HEK293 (cell line): Measurements from ENCODE around the gene SIRT7.

ENCODE experiments used
- KLF16 ChIP-seq: fragments of 450-650 bp; formaldehyde crosslinking; IDR thresholded peaks from 2 replicates; pipeline ENCODE4 v1.5.1; 2017; ENCODE audit warnings: missing biosample characterization, missing genetic modification characterization
- MEIS1 ChIP-seq: sonication (generic); formaldehyde crosslinking; IDR thresholded peaks from 2 replicates; pipeline ENCODE4 v1.8.1; 2022; ENCODE audit warnings: missing genetic modification reagents, mild to moderate bottlenecking, borderline replicate concordance
- SCRT2 ChIP-seq: fragments of 450-650 bp; formaldehyde crosslinking; IDR thresholded peaks from 2 replicates; pipeline ENCODE4 v1.5.1; 2016; ENCODE audit warnings: missing biosample characterization, missing genetic modification characterization
- SP2 ChIP-seq: fragments of 450-650 bp; formaldehyde crosslinking; IDR thresholded peaks from 2 replicates; pipeline ENCODE4 v1.5.1; 2016; ENCODE audit warnings: missing biosample characterization, missing genetic modification characterization
- WT1 ChIP-seq: fragments of 450-650 bp; formaldehyde crosslinking; IDR thresholded peaks from 2 replicates; pipeline ENCODE4 v1.5.1; 2016; ENCODE audit warnings: missing biosample characterization, missing genetic modification characterization
- ZBTB11 ChIP-seq: fragments of 450-650 bp; formaldehyde crosslinking; conservative IDR thresholded peaks from 2 replicates; pipeline ENCODE4 v1.5.1; 2016; ENCODE audit warnings: low read depth, missing biosample characterization, missing genetic modification characterization
- ZBTB26 ChIP-seq: fragments of 450-650 bp; formaldehyde crosslinking; optimal IDR thresholded peaks from 2 replicates; pipeline ENCODE3; 2016; ENCODE audit warnings: missing biosample characterization, mild to moderate bottlenecking, missing genetic modification characterization
- ZFHX2 ChIP-seq: fragments of 450-650 bp; formaldehyde crosslinking; conservative IDR thresholded peaks from 2 replicates; pipeline ENCODE4 v1.5.1; 2016; ENCODE audit warnings: missing biosample characterization, missing genetic modification characterization
- ZFP3 ChIP-seq: fragments of 450-650 bp; formaldehyde crosslinking; IDR thresholded peaks from 2 replicates; pipeline ENCODE4 v1.5.1; 2016; ENCODE audit warnings: low read depth, missing biosample characterization, missing genetic modification characterization
- ZFP69B ChIP-seq: fragments of 450-650 bp; formaldehyde crosslinking; IDR thresholded peaks from 2 replicates; pipeline ENCODE4 v1.5.1; 2016; ENCODE audit warnings: missing biosample characterization, missing genetic modification characterization
- ZNF10 ChIP-seq: fragments of 450-650 bp; formaldehyde crosslinking; IDR thresholded peaks from 2 replicates; pipeline ENCODE4 v1.5.1; 2017; ENCODE audit warnings: missing biosample characterization, missing genetic modification characterization
- ZNF16 ChIP-seq: fragments of 450-650 bp; formaldehyde crosslinking; IDR thresholded peaks from 2 replicates; pipeline ENCODE4 v1.5.1; 2016; ENCODE audit warnings: low read depth, missing biosample characterization, missing genetic modification characterization
- ZNF280D ChIP-seq: fragments of 450-650 bp; formaldehyde crosslinking; IDR thresholded peaks from 2 replicates; pipeline ENCODE4 v1.5.1; 2016; ENCODE audit warnings: missing biosample characterization, missing genetic modification characterization
- ZNF37A ChIP-seq: fragments of 450-650 bp; IDR thresholded peaks from 2 replicates; pipeline ENCODE4 v1.5.1; 2018; ENCODE audit warnings: missing biosample characterization, missing genetic modification characterization
- ZNF394 ChIP-seq: fragments of 450-650 bp; formaldehyde crosslinking; IDR thresholded peaks from 2 replicates; pipeline ENCODE4 v1.5.1; 2016; ENCODE audit warnings: missing biosample characterization, missing genetic modification characterization, mild to moderate bottlenecking, moderate library complexity, borderline replicate concordance
- ZNF449 ChIP-seq: fragments of 450-650 bp; formaldehyde crosslinking; IDR thresholded peaks from 2 replicates; pipeline ENCODE4 v1.5.1; 2017; ENCODE audit warnings: missing biosample characterization, mild to moderate bottlenecking, missing genetic modification characterization, moderate library complexity
- ZNF549 ChIP-seq: fragments of 450-650 bp; IDR thresholded peaks from 2 replicates; pipeline ENCODE4 v1.5.1; 2018; ENCODE audit warnings: missing biosample characterization, missing genetic modification characterization, mild to moderate bottlenecking, inconsistent platforms, moderate library complexity
- ZNF621 ChIP-seq: fragments of 450-650 bp; formaldehyde crosslinking; IDR thresholded peaks from 2 replicates; pipeline ENCODE4 v1.5.1; 2017; ENCODE audit warnings: missing biosample characterization, missing genetic modification characterization
- ZNF791 ChIP-seq: fragments of 450-650 bp; formaldehyde crosslinking; IDR thresholded peaks from 2 replicates; pipeline ENCODE4 v1.5.1; 2016; ENCODE audit warnings: missing biosample characterization, missing genetic modification characterization
- TF ChIP-seq, protein P1 (sequence below): fragments of 450-650 bp; formaldehyde crosslinking; IDR thresholded peaks from 2 replicates; pipeline ENCODE4 v1.5.1; 2016; ENCODE audit warnings: missing biosample characterization, missing genetic modification characterization
- TF ChIP-seq, protein P2 (sequence below): fragments of 450-650 bp; formaldehyde crosslinking; IDR thresholded peaks from 2 replicates; pipeline ENCODE4 v1.5.1; 2016; ENCODE audit warnings: missing biosample characterization, missing genetic modification characterization
- TF ChIP-seq, protein P3 (sequence below): fragments of 450-650 bp; formaldehyde crosslinking; IDR thresholded peaks from 2 replicates; pipeline ENCODE4 v1.5.1; 2016; ENCODE audit warnings: missing biosample characterization, missing genetic modification characterization
- TF ChIP-seq, protein P4 (sequence below): fragments of 450-650 bp; formaldehyde crosslinking; IDR thresholded peaks from 2 replicates; pipeline ENCODE4 v1.5.1; 2016; ENCODE audit warnings: missing biosample characterization, missing genetic modification characterization
- TF ChIP-seq, protein P5 (sequence below): fragments of 450-650 bp; formaldehyde crosslinking; IDR thresholded peaks from 2 replicates; pipeline ENCODE4 v1.5.1; 2016; ENCODE audit warnings: missing biosample characterization, missing genetic modification characterization

The SIRT7 gene

DNA sequence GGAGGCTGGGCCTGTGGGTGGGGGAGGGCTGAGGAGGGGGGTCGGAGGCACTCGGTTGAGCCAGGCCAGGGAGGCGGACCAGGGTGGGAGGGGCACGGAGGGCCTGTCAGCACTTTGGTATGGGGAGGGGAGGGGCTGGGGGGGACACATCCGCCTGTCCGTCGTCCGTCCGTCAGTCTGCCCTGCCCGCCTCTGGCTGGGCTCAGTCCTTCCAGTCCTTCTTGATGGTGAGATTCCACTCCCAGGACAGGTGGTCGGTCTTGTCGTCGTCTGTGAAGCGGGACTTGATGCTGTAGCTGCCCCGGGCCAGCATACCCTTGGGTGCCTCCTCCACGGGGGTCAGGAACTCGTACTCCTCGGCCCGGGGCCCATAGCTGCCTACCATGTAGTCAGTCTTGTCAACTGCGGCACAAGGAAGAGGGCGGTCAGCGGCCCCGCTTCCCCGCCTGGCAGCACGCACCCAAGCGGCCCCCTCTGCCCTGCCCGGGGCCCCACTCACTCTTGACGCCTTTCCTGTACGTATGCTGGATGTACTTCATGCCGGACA, 49.2 kb downstream of the SIRT7 start (continued):
- TF ChIP-seq ZNF37A (tag by site-specific recombination): no peak
- TF ChIP-seq, protein P1, sequence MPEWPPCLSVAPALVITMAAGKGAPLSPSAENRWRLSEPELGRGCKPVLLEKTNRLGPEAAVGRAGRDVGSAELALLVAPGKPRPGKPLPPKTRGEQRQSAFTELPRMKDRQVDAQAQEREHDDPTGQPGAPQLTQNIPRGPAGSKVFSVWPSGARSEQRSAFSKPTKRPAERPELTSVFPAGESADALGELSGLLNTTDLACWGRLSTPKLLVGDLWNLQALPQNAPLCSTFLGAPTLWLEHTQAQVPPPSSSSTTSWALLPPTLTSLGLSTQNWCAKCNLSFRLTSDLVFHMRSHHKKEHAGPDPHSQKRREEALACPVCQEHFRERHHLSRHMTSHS (tag by site-specific recombination): no peak
- no peak for TF ChIP-seq ZFP3 (tag by site-specific recombination)
- no peak for TF ChIP-seq ZNF621 (tag by site-specific recombination)
- TF ChIP-seq, protein P2, sequence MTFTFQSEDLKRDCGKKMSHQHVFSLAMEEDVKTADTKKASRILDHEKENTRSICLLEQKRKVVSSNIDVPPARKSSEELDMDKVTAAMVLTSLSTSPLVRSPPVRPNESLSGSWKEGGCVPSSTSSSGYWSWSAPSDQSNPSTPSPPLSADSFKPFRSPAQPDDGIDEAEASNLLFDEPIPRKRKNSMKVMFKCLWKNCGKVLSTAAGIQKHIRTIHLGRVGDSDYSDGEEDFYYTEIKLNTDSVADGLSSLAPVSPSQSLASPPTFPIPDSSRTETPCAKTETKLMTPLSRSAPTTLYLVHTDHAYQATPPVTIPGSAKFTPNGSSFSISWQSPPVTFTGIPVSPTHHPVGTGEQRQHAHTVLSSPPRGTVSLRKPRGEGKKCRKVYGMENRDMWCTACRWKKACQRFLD (tag by site-specific recombination): no peak
- peak; percentile 82 for TF ChIP-seq ZFP69B
- TF ChIP-seq ZFHX2: no peak
- TF ChIP-seq SP2 (tag by site-specific recombination): peak; percentile 65
- peak; percentile 32; the same call in 1 of the 2 replicates for TF ChIP-seq ZBTB11 (tag by site-specific recombination)
- TF ChIP-seq ZNF791 (tag by site-specific recombination): no peak
- TF ChIP-seq, protein P3, sequence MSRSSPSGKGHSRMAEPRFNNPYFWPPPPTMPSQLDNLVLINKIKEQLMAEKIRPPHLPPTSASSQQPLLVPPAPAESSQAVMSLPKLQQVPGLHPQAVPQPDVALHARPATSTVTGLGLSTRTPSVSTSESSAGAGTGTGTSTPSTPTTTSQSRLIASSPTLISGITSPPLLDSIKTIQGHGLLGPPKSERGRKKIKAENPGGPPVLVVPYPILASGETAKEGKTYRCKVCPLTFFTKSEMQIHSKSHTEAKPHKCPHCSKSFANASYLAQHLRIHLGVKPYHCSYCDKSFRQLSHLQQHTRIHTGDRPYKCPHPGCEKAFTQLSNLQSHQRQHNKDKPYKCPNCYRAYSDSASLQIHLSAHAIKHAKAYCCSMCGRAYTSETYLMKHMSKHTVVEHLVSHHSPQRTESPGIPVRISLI (tag by site-specific recombination): no peak
- no peak for TF ChIP-seq ZNF394 (tag by site-specific recombination)
- TF ChIP-seq ZNF10: no peak
- TF ChIP-seq ZNF280D: no peak
- no peak for TF ChIP-seq ZNF549 (tag by site-specific recombination)
- no peak for TF ChIP-seq WT1 (tag by site-specific recombination)
- TF ChIP-seq ZNF449 (tag by site-specific recombination): no peak
- TF ChIP-seq, protein P4, sequence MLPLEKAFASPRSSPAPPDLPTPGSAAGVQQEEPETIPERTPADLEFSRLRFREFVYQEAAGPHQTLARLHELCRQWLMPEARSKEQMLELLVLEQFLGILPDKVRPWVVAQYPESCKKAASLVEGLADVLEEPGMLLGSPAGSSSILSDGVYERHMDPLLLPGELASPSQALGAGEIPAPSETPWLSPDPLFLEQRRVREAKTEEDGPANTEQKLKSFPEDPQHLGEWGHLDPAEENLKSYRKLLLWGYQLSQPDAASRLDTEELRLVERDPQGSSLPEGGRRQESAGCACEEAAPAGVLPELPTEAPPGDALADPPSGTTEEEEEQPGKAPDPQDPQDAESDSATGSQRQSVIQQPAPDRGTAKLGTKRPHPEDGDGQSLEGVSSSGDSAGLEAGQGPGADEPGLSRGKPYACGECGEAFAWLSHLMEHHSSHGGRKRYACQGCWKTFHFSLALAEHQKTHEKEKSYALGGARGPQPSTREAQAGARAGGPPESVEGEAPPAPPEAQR (tag by site-specific recombination): no peak
- TF ChIP-seq SCRT2 (tag by site-specific recombination): no peak
- TF ChIP-seq MEIS1 (CRISPR knock-in tag): no peak
- TF ChIP-seq ZNF16 (tag by site-specific recombination): no peak
- TF ChIP-seq ZBTB26: no peak
- no peak for TF ChIP-seq KLF16 (tag by site-specific recombination)
- TF ChIP-seq, protein P5, sequence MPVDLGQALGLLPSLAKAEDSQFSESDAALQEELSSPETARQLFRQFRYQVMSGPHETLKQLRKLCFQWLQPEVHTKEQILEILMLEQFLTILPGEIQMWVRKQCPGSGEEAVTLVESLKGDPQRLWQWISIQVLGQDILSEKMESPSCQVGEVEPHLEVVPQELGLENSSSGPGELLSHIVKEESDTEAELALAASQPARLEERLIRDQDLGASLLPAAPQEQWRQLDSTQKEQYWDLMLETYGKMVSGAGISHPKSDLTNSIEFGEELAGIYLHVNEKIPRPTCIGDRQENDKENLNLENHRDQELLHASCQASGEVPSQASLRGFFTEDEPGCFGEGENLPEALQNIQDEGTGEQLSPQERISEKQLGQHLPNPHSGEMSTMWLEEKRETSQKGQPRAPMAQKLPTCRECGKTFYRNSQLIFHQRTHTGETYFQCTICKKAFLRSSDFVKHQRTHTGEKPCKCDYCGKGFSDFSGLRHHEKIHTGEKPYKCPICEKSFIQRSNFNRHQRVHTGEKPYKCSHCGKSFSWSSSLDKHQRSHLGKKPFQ (tag by site-specific recombination): no peak
